ENCODE measurements around the gene NSUN6. TPM values are rescaled to one million over a fixed set of nuclear protein-coding genes. Genes with fewer than 3 reads are reported as not detected.

Gene NSUN6
- total RNA-seq, 1 experiment from 2014 or later, result 15.1 TPM

DNA sequence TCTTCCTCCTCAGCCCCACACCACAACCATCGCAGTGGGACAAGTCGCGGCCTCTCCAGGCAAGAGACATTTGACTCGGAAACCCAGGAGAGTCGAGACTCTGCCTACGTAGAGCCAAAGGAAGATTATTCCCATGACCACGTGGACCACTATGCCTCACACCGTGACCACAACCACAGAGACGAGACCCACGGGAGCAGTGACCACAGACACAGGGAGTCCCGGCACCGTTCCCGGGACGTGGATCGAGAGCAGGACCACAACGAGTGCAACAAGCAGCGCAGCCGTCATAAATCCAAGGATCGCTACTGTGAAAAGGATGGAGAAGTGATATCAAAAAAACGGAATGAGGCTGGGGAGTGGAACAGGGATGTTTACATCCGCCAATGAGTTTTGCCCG is 112.1 kb downstream of the NSUN6 start:
- no peak for TF ChIP-seq SMAD3 (CRISPR knock-in tag; IDR thresholded peaks at IDR 0.05; ENCODE audit: borderline replicate concordance)
- TF ChIP-seq, protein P1, sequence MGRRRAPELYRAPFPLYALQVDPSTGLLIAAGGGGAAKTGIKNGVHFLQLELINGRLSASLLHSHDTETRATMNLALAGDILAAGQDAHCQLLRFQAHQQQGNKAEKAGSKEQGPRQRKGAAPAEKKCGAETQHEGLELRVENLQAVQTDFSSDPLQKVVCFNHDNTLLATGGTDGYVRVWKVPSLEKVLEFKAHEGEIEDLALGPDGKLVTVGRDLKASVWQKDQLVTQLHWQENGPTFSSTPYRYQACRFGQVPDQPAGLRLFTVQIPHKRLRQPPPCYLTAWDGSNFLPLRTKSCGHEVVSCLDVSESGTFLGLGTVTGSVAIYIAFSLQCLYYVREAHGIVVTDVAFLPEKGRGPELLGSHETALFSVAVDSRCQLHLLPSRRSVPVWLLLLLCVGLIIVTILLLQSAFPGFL (CRISPR knock-in tag; IDR thresholded peaks at IDR 0.05; ENCODE audit: borderline replicate concordance), result no peak
- TF ChIP-seq ZNF671 (CRISPR knock-in tag; IDR thresholded peaks at IDR 0.05), result no peak
- no peak for TF ChIP-seq FOXK1 (CRISPR knock-in tag; IDR thresholded peaks at IDR 0.05)
- no peak for TF ChIP-seq ATF1 (CRISPR knock-in tag; IDR thresholded peaks at IDR 0.05)
- no peak for TF ChIP-seq ZBTB21 (CRISPR knock-in tag; IDR thresholded peaks at IDR 0.05; ENCODE audit: borderline replicate concordance)
- TF ChIP-seq, protein P2, sequence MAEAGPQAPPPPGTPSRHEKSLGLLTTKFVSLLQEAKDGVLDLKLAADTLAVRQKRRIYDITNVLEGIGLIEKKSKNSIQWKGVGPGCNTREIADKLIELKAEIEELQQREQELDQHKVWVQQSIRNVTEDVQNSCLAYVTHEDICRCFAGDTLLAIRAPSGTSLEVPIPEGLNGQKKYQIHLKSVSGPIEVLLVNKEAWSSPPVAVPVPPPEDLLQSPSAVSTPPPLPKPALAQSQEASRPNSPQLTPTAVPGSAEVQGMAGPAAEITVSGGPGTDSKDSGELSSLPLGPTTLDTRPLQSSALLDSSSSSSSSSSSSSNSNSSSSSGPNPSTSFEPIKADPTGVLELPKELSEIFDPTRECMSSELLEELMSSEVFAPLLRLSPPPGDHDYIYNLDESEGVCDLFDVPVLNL (CRISPR knock-in tag; IDR thresholded peaks at IDR 0.05; ENCODE audit: borderline replicate concordance, low read depth), result no peak
- no peak for TF ChIP-seq ZNF416 (CRISPR knock-in tag; IDR thresholded peaks at IDR 0.05)
- TF ChIP-seq MXD4 (CRISPR knock-in tag; IDR thresholded peaks at IDR 0.05; ENCODE audit: borderline replicate concordance), result no peak
- TF ChIP-seq, protein P3, sequence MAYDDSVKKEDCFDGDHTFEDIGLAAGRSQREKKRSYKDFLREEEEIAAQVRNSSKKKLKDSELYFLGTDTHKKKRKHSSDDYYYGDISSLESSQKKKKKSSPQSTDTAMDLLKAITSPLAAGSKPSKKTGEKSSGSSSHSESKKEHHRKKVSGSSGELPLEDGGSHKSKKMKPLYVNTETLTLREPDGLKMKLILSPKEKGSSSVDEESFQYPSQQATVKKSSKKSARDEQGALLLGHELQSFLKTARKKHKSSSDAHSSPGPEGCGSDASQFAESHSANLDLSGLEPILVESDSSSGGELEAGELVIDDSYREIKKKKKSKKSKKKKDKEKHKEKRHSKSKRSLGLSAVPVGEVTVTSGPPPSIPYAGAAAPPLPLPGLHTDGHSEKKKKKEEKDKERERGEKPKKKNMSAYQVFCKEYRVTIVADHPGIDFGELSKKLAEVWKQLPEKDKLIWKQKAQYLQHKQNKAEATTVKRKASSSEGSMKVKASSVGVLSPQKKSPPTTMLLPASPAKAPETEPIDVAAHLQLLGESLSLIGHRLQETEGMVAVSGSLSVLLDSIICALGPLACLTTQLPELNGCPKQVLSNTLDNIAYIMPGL (CRISPR knock-in tag; IDR thresholded peaks at IDR 0.05), result no peak
- TF ChIP-seq RELA (CRISPR knock-in tag; IDR thresholded peaks at IDR 0.05; ENCODE audit: borderline replicate concordance), result no peak
- no peak for TF ChIP-seq GRHL2 (CRISPR knock-in tag; IDR thresholded peaks at IDR 0.05; ENCODE audit: insufficient replicate concordance, severe bottlenecking)
- TF ChIP-seq, protein P4, sequence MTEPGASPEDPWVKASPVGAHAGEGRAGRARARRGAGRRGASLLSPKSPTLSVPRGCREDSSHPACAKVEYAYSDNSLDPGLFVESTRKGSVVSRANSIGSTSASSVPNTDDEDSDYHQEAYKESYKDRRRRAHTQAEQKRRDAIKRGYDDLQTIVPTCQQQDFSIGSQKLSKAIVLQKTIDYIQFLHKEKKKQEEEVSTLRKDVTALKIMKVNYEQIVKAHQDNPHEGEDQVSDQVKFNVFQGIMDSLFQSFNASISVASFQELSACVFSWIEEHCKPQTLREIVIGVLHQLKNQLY (CRISPR knock-in tag; IDR thresholded peaks at IDR 0.05), result no peak
- TF ChIP-seq, protein P5, sequence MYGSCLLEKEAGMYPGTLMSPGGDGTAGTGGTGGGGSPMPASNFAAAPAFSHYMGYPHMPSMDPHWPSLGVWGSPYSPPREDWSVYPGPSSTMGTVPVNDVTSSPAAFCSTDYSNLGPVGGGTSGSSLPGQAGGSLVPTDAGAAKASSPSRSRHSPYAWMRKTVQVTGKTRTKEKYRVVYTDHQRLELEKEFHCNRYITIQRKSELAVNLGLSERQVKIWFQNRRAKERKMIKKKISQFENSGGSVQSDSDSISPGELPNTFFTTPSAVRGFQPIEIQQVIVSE (CRISPR knock-in tag; IDR thresholded peaks at IDR 0.05; ENCODE audit: borderline replicate concordance), result no peak
- TF ChIP-seq ZNF263 (CRISPR knock-in tag; IDR thresholded peaks at IDR 0.05; ENCODE audit: low read depth), result no peak
- TF ChIP-seq ZNF138 (CRISPR knock-in tag; conservative IDR thresholded peaks at IDR 0.05), result no peak
- TF ChIP-seq JUN (CRISPR knock-in tag; IDR thresholded peaks at IDR 0.05), result no peak
- Mint-ChIP-seq H3K27ac (no peak overlapping the region; the same call in 1 of the 2 replicates), H3K36me3 (peaks cover 38% of the 10 kb centered on the region), H3K27me3 (ENCODE audit: low read depth) (no peaks in the 10 kb centered on the region), H3K4me3 (no peak overlapping the region), H3K9me3 (no peaks in the 10 kb centered on the region; the same call in 1 of the 2 replicates), H3K4me1 (no peaks in the 10 kb centered on the region)
- DNase-seq (ENCODE audit: low spot score) (no peak), ATAC-seq (no peak)
- ChIA-PET CTCF (no interaction called here), POLR2A (no interaction called here)

DNA sequence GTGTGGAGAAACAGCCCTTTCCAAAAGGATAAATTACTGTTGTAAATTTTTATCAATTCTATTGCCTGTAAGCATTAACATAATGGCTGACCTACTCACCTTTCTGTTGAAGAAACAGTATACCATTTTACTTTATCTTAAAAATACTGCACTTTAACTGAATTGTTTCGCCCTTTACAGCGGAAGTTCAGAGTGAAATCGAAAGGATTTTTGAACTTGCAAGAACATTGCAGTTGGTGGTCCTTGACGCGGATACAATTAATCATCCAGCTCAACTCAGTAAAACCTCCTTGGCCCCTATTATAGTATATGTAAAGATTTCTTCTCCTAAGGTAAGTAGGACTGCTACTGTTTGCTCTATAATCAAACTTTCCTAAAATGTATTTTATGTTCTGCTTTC is 117.5 kb downstream of the NSUN6 start:
- no peak for TF ChIP-seq ZNF121 (CRISPR knock-in tag; IDR thresholded peaks at IDR 0.05)
- TF ChIP-seq FOXP1 (CRISPR knock-in tag; IDR thresholded peaks at IDR 0.05; ENCODE audit: borderline replicate concordance), result no peak
- no peak for TF ChIP-seq ETV6 (CRISPR knock-in tag; IDR thresholded peaks at IDR 0.05)
- no peak for TF ChIP-seq KAT7 (CRISPR knock-in tag; IDR thresholded peaks at IDR 0.05; ENCODE audit: borderline replicate concordance)
- TF ChIP-seq MYBL2 (CRISPR knock-in tag; IDR thresholded peaks at IDR 0.05), result no peak
- no peak for TF ChIP-seq ELF4 (CRISPR knock-in tag; IDR thresholded peaks at IDR 0.05; ENCODE audit: low read depth)
- TF ChIP-seq, protein P6, sequence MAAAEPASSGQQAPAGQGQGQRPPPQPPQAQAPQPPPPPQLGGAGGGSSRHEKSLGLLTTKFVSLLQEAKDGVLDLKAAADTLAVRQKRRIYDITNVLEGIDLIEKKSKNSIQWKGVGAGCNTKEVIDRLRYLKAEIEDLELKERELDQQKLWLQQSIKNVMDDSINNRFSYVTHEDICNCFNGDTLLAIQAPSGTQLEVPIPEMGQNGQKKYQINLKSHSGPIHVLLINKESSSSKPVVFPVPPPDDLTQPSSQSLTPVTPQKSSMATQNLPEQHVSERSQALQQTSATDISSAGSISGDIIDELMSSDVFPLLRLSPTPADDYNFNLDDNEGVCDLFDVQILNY (CRISPR knock-in tag; IDR thresholded peaks at IDR 0.05), result no peak
- TF ChIP-seq, protein P5 (CRISPR knock-in tag; IDR thresholded peaks at IDR 0.05; ENCODE audit: borderline replicate concordance), result no peak
- no peak for TF ChIP-seq RELA (CRISPR knock-in tag; IDR thresholded peaks at IDR 0.05; ENCODE audit: borderline replicate concordance)
- no peak for TF ChIP-seq ZNF396 (CRISPR knock-in tag; IDR thresholded peaks at IDR 0.05; ENCODE audit: borderline replicate concordance)
- no peak for TF ChIP-seq FOXK1 (CRISPR knock-in tag; IDR thresholded peaks at IDR 0.05)
- TF ChIP-seq PRRX2 (CRISPR knock-in tag; IDR thresholded peaks at IDR 0.05), result no peak
- no peak for TF ChIP-seq MXD4 (CRISPR knock-in tag; IDR thresholded peaks at IDR 0.05; ENCODE audit: borderline replicate concordance)
- TF ChIP-seq TEAD4 (CRISPR knock-in tag; IDR thresholded peaks at IDR 0.05), result no peak
- TF ChIP-seq, protein P7, sequence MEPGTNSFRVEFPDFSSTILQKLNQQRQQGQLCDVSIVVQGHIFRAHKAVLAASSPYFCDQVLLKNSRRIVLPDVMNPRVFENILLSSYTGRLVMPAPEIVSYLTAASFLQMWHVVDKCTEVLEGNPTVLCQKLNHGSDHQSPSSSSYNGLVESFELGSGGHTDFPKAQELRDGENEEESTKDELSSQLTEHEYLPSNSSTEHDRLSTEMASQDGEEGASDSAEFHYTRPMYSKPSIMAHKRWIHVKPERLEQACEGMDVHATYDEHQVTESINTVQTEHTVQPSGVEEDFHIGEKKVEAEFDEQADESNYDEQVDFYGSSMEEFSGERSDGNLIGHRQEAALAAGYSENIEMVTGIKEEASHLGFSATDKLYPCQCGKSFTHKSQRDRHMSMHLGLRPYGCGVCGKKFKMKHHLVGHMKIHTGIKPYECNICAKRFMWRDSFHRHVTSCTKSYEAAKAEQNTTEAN (CRISPR knock-in tag; IDR thresholded peaks at IDR 0.05), result no peak

More for the DNA sequence above, 117.5 kb downstream of the NSUN6 start:
- Mint-ChIP-seq H3K27me3 (ENCODE audit: low read depth) (no peaks in the 10 kb centered on the region), H3K4me3 (no peak overlapping the region), H3K27ac (no peak overlapping the region), H3K36me3 (peaks cover 40% of the 10 kb centered on the region), H3K4me1 (no peaks in the 10 kb centered on the region), H3K9me3 (peaks cover 20% of the 10 kb centered on the region)
- ChIA-PET CTCF (no interaction called here), POLR2A (no interaction called here)
- no peak for DNase-seq (ENCODE audit: low spot score)
- no peak for ATAC-seq

All from WTC11 (cell line).